SKM-1 treated with dmso at 0.1 percent for 144 hours (cell line): ENCODE data around the gene MRPL34.

Experiments used
- DNase-seq: peaks from one replicate; lab custom pipeline; 2025; ENCODE audit not compliant: unreplicated experiment; lab: John Stamatoyannopoulos, UW

Gene MRPL34

GRCh38 chr19:17327654-17328516 lies 22.2 kb downstream of the MRPL34 start:
- no peak for DNase-seq

- DNase-seq, result no peak
Observed at GRCh38 chr19:17328517-17329365, 23.1 kb downstream of the MRPL34 start.

- DNase-seq, result no peak
Observed at GRCh38 chr19:17329366-17330261, 23.9 kb downstream of the MRPL34 start.

- DNase-seq, result no peak
Observed at GRCh38 chr19:17330262-17331044, 24.8 kb downstream of the MRPL34 start.

- no peak for DNase-seq
Observed at GRCh38 chr19:17331045-17331558, 25.4 kb downstream of the MRPL34 start.

- no peak for DNase-seq
Observed at GRCh38 chr19:17332360-17332676, 26.6 kb downstream of the MRPL34 start.

GRCh38 chr19:17332677-17333581 lies 27.3 kb downstream of the MRPL34 start:
- DNase-seq, result peak; percentile 46

GRCh38 chr19:17333611-17334413 lies 28.1 kb downstream of the MRPL34 start:
- peak; percentile 79 for DNase-seq

GRCh38 chr19:17334414-17335409 lies 29.0 kb downstream of the MRPL34 start, which contains the start of gene ANO8:
TSS of gene ANO8 (minus strand) at chr19:17334855. CDS start at chr19:17334670, 185 bp downstream.
- peak; percentile 97 for DNase-seq

- DNase-seq, result no peak
Observed at GRCh38 chr19:17335575-17335974, 29.9 kb downstream of the MRPL34 start.

- DNase-seq, result peak; percentile 99
Observed at GRCh38 chr19:17336872-17337674, 31.4 kb downstream of the MRPL34 start, which contains the start of gene GTPBP3. TSS of gene GTPBP3 (plus strand) at chr19:17337553. CDS start at chr19:17337612, 59 bp downstream.

GRCh38 chr19:17337675-17338432 lies 32.2 kb downstream of the MRPL34 start:
- DNase-seq, result no peak

GRCh38 chr19:17338433-17339078 lies 32.9 kb downstream of the MRPL34 start:
- DNase-seq, result no peak

GRCh38 chr19:17339088-17339741 lies 33.5 kb downstream of the MRPL34 start:
- DNase-seq, result no peak
